ENCODE measurements around the gene RANBP2.
"Not testable (repeated sequence)": the region's sequence is repeated elsewhere in the genome, so short reads cannot be mapped to it uniquely, and the experiment has no call there.

Gene RANBP2

GRCh38 chr2:108701806-108702205, 17.5 kb upstream of the RANBP2 start:
- no peak for DNase-seq (ENCODE audit: insufficient read length, low spot score)
- no peak for FAIRE-seq
- TF ChIP-seq CTCF (IDR thresholded peaks at IDR 0.05; ENCODE audit: insufficient read depth, missing control alignments), result no peak

- no peak for DNase-seq (ENCODE audit: insufficient read length, low spot score)
- no peak for FAIRE-seq
- no peak for TF ChIP-seq CTCF (IDR thresholded peaks at IDR 0.05; ENCODE audit: insufficient read depth, missing control alignments)
These were observed 14.4 kb upstream of the RANBP2 start for GRCh38 chr2:108704871-108705270.

DNA sequence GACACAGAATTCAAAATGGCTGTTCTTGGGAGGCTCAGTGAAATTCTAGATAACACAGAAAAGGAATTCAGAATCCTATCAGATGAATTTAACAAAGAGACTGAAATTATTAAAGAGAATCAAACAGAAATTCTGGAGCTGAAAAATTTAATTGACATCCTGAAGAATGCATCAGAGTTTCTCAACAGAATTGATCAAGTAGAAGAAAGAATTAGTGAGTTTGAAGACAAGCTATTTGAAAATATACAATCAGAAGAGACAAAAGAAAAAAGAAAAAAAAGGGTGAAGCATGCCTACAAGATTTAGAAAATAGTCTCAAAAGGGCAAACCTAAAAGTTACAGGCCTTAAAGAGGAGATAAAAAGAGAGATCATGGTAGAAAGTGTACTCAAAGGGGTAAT, 12.0 kb upstream of the RANBP2 start:
- FAIRE-seq (no peak), DNase-seq (ENCODE audit: insufficient read length, low spot score) (no peak)
- no peak for TF ChIP-seq CTCF (IDR thresholded peaks at IDR 0.05; ENCODE audit: insufficient read depth, missing control alignments)

GRCh38 chr2:108716971-108717370, 2.3 kb upstream of the RANBP2 start:
- not testable (repeated sequence) for FAIRE-seq; DNase-seq (ENCODE audit: insufficient read length, low spot score)

- not testable (repeated sequence) for FAIRE-seq; DNase-seq (ENCODE audit: insufficient read length, low spot score)
These were observed 6.8 kb downstream of the RANBP2 start for GRCh38 chr2:108726048-108726447.

DNA sequence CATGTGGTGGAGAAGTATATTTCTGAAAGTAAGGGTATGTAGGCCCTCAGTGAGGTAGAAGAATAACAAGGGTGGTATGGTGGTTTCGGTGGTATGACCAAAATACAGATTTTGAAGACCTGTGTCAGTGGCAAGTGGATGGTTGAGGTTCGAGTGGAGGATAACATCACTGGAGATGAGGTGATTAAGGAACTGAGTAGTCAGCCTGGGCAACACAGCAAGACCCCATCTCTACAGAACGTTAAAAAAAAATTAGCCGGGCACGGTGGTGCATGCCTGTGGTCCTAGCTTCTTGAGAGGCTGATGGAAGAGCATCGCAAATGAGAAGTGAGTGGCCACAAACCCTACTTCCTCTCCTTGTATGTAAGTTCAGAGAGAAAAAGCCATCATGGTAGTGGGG, 15.4 kb downstream of the RANBP2 start:
- not testable (repeated sequence) for FAIRE-seq; DNase-seq (ENCODE audit: insufficient read length, low spot score)

GRCh38 chr2:108757973-108758372, 38.7 kb downstream of the RANBP2 start:
- FAIRE-seq; DNase-seq (ENCODE audit: insufficient read length, low spot score): not testable (repeated sequence)

GRCh38 chr2:108762618-108763017, 43.3 kb downstream of the RANBP2 start:
- FAIRE-seq; DNase-seq (ENCODE audit: insufficient read length, low spot score): not testable (repeated sequence)

- FAIRE-seq; DNase-seq (ENCODE audit: insufficient read length, low spot score): not testable (repeated sequence)
These were observed 47.4 kb downstream of the RANBP2 start for GRCh38 chr2:108766671-108767070.

- FAIRE-seq; DNase-seq (ENCODE audit: insufficient read length, low spot score): not testable (repeated sequence)
These were observed 48.6 kb downstream of the RANBP2 start for GRCh38 chr2:108767859-108768258.

- no peak for TF ChIP-seq CTCF (IDR thresholded peaks at IDR 0.05; ENCODE audit: insufficient read depth, missing control alignments)
- no peak for FAIRE-seq
- DNase-seq (ENCODE audit: insufficient read length, low spot score), result no peak
These were observed 57.2 kb downstream of the RANBP2 start for GRCh38 chr2:108776475-108776874.
